Measurements from ENCODE around the gene ZBTB11. TPM values are rescaled to one million over a fixed set of nuclear protein-coding genes. Genes with fewer than 3 reads are reported as not detected.
A peak's percentile ranks its signal among the peaks of the same experiment; 100 is the strongest.
"Not testable (repeated sequence)": the region's sequence is repeated elsewhere in the genome, so short reads cannot be mapped to it uniquely, and the experiment has no call there.

Gene ZBTB11
- total RNA-seq, 1 donor from 2014 or later: 28.7 TPM

- H3K27ac Mint-ChIP-seq: no peak overlapping the region
- intact Hi-C loops (cut with micrococcal nuclease): no loop called here
- CTCF ChIA-PET: no interaction called here
- POLR2A ChIA-PET: no interaction called here
- no peaks in the 10 kb centered on the region for H3K36me3 Mint-ChIP-seq (ENCODE audit: low read depth)
- H3K9me3 Mint-ChIP-seq: no peaks in the 10 kb centered on the region
- ATAC-seq (ENCODE audit: low read depth) (no peak), DNase-seq (no peak)
- no peaks in the 10 kb centered on the region for H3K4me1 Mint-ChIP-seq
- no peaks in the 10 kb centered on the region for H3K27me3 Mint-ChIP-seq
- TF ChIP-seq CTCF (IDR thresholded peaks at IDR 0.05): no peak
- no peak overlapping the region for H3K4me3 Mint-ChIP-seq
Measured at GRCh38 chr3:101709126-101709525, 32.2 kb upstream of the ZBTB11 start.

- H3K27ac Mint-ChIP-seq; ATAC-seq (ENCODE audit: low read depth); H3K9me3 Mint-ChIP-seq; CTCF ChIA-PET; intact Hi-C loops (cut with micrococcal nuclease); POLR2A ChIA-PET; H3K36me3 Mint-ChIP-seq (ENCODE audit: low read depth); H3K4me1 Mint-ChIP-seq; H3K27me3 Mint-ChIP-seq; DNase-seq; H3K4me3 Mint-ChIP-seq: not testable (repeated sequence)
Measured at GRCh38 chr3:101704639-101705038, 27.7 kb upstream of the ZBTB11 start.

- CTCF ChIA-PET: no interaction called here
- no peak for TF ChIP-seq CTCF (IDR thresholded peaks at IDR 0.05)
- no peaks in the 10 kb centered on the region for H3K27me3 Mint-ChIP-seq
- no peaks in the 10 kb centered on the region for H3K9me3 Mint-ChIP-seq
- no peak overlapping the region for H3K4me3 Mint-ChIP-seq
- intact Hi-C loops (cut with micrococcal nuclease): no loop called here
- peaks cover 9% of the 10 kb centered on the region for H3K4me1 Mint-ChIP-seq
- no peak overlapping the region for H3K27ac Mint-ChIP-seq
- H3K36me3 Mint-ChIP-seq (ENCODE audit: low read depth): no peaks in the 10 kb centered on the region
- no peak for ATAC-seq (ENCODE audit: low read depth)
- no peak for DNase-seq
- POLR2A ChIA-PET: no interaction called here
Measured at GRCh38 chr3:101703169-101703568, 26.2 kb upstream of the ZBTB11 start.

- Mint-ChIP-seq H3K27ac (no peak overlapping the region), H3K27me3 (no peaks in the 10 kb centered on the region), H3K36me3 (ENCODE audit: low read depth) (no peaks in the 10 kb centered on the region), H3K9me3 (no peaks in the 10 kb centered on the region), H3K4me1 (peaks cover 9% of the 10 kb centered on the region), H3K4me3 (no peak overlapping the region)
- TF ChIP-seq CTCF (IDR thresholded peaks at IDR 0.05): no peak
- CTCF ChIA-PET: interaction anchor here (1.1 kb wide), 1 partner anchor 77 kb away, joined by 3 read pairs; no protein-coding TSS in a partner anchor
- POLR2A ChIA-PET: no interaction called here
- intact Hi-C loops (cut with micrococcal nuclease): no loop called here
- ATAC-seq (ENCODE audit: low read depth) (no peak), DNase-seq (no peak)
Measured at GRCh38 chr3:101702726-101703125, 25.8 kb upstream of the ZBTB11 start.

GRCh38 chr3:101701696-101702634 lies 25.0 kb upstream of the ZBTB11 start:
- CTCF ChIA-PET: interaction anchor here (1.1 kb wide), 1 partner anchor 78 kb away, joined by 3 read pairs; no protein-coding TSS in a partner anchor
- peak overlapping the region; percentile 15 for H3K27ac Mint-ChIP-seq
- POLR2A ChIA-PET: no interaction called here
- peaks cover 9% of the 10 kb centered on the region for H3K4me1 Mint-ChIP-seq
- no peaks in the 10 kb centered on the region for H3K9me3 Mint-ChIP-seq
- H3K4me3 Mint-ChIP-seq: no peak overlapping the region
- ATAC-seq (ENCODE audit: low read depth): no peak
- no peak for TF ChIP-seq CTCF (IDR thresholded peaks at IDR 0.05)
- intact Hi-C loops (cut with micrococcal nuclease): no loop called here
- H3K27me3 Mint-ChIP-seq: no peaks in the 10 kb centered on the region
- DNase-seq: no peak
- no peaks in the 10 kb centered on the region for H3K36me3 Mint-ChIP-seq (ENCODE audit: low read depth)
